Fibroblast of villous mesenchyme (primary cell): ENCODE results near the gene RUFY1. TPM values are rescaled to one million over a fixed set of nuclear protein-coding genes. Genes with fewer than 3 reads are reported as not detected.
"Not testable (repeated sequence)": the region's sequence is repeated elsewhere in the genome, so short reads cannot be mapped to it uniquely, and the experiment has no call there.

Experiments
- DNase-seq: peaks from one replicate; pipeline ENCODE4 v3.0.0-alpha.2; 2010; ENCODE audit warnings: low read depth
- H3K4me3 ChIP-seq: 2 replicates; pipeline ENCODE4 v1.5.1; 2011; ENCODE audit warnings: low read depth, mild to moderate bottlenecking, low read length
- total RNA-seq: library from RNA; depleted of rRNA; stranded (reverse); fragments of >200 nt; gene quantifications from 2 replicates; pipeline ENCODE4 v1.2.3, GENCODE V29; 2012
- TF ChIP-seq, protein P1 (sequence below): IDR thresholded peaks from 2 replicates; pipeline ENCODE4 v1.5.1; 2012; ENCODE audit warnings: low read depth, mild to moderate bottlenecking, low read length; ENCODE audit not compliant: insufficient read depth

The RUFY1 gene
- total RNA-seq, 1 donor = 54.0 TPM

DNA sequence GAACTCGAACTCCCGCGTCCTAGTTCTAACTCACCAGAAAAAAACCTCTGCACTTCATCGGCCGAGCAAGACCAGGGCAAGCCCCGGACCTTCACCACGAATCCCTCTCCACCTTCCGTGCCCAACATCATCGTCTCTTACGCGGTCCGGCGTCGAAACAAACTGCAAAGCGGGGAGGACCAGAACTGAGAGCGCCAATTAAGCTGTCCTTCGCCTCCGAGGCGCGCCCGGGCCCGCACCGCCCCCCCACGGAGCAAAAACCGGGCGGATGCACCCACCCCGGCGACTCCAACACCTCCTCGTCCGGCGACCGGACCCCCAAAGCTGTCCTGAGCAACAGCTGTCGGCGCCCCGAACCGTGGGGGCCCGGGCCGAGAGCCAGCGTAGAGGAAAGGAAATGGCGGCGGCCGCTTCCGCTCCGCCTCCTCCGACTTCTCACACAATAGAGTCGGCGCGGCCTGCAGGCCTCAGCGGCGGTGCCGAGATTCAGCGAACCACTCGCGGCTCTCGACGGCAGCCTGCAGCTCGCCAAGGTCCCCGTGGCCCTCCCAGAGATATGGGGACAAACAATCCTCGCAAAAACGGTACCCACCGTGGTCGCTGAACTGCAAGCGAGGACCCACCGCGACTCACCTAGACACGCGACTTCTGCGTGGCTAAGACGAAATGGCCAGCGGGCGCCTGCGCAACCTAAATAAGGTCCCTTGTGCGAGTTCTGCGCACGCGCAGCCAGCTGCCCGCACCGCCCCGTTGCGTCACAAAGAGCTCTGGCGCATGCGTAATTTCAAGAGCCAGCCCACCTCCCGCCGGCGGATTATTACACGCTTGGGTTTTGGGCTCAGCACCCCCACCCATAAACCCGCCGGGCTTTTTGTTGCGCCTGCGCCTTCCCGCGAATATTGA lies 72.9 kb downstream of the RUFY1 start, which contains the start of gene HNRNPH1:
HNRNPH1 (minus strand) TSS at position 669 of the 903 bp plus-strand sequence; CDS start at position 131, 538 bp downstream.
- TF ChIP-seq, protein P1, sequence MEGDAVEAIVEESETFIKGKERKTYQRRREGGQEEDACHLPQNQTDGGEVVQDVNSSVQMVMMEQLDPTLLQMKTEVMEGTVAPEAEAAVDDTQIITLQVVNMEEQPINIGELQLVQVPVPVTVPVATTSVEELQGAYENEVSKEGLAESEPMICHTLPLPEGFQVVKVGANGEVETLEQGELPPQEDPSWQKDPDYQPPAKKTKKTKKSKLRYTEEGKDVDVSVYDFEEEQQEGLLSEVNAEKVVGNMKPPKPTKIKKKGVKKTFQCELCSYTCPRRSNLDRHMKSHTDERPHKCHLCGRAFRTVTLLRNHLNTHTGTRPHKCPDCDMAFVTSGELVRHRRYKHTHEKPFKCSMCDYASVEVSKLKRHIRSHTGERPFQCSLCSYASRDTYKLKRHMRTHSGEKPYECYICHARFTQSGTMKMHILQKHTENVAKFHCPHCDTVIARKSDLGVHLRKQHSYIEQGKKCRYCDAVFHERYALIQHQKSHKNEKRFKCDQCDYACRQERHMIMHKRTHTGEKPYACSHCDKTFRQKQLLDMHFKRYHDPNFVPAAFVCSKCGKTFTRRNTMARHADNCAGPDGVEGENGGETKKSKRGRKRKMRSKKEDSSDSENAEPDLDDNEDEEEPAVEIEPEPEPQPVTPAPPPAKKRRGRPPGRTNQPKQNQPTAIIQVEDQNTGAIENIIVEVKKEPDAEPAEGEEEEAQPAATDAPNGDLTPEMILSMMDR = no peak
- DNase-seq = peak; percentile 99
- peak within 1 kb of the TSS; percentile 100 for H3K4me3 ChIP-seq

DNA sequence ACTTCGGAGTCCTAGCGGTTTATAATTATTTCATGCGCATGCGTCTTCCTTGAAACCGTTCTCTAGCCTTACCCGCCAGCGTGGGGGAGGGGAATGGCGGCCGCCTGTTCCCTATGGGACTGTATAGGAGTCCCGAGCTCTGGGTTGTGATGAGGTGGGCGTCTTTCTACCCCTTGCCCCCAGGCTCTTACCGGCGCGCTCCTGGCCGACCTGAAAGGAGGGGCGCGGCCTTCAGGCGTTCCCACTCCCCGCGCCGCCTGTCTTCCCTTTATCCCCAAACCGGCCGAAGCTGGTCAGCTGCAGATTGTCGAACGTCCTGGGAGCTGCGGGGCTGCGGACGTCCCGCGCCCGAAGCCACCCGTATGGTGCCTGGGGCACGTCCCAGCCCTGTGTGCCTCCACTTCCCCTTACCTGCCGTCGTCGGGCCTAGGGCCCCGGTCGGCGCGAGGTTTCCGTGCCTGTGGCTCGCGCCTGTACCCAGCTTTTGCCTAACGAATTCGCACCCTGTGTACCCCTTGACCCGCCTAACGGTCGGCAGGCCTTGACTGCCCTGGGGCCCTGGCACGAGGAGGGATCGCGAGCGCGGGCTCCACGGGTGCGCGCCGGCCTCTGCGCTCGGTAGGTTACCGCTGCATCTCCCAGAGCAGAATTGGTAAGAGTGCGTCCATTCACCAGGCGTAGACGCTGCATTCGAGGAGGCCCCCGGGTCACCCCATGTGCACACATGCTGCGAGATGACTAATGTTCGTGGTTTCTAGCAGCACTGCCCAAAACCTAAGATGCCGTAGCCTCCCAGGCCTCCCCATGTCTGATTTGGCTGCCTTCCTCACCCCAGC lies 73.8 kb downstream of the RUFY1 start:
- H3K4me3 ChIP-seq = peak overlapping the region; percentile 100
- peak; percentile 80 for DNase-seq
- TF ChIP-seq, protein P1 = no peak

DNA sequence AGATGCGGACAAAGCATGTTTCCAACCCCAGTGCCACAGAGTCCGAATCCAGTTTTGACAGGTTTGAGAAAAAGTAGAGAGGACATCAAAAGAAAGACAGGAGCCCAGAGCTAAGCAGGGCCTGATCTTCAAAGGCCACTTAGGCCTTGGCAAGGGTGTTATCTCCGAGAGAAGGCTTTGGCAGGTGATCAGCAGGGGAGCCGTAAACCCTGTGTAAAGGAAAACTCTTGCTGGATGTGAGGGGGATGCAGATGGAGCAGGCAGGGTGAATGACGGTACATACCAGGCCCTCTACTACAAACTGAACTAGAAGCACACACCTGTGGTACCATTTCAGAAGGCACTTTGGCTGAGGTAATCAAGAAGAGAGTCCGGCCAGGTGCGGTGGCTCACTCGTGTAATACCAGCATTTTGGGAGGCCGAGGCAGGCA lies 74.5 kb downstream of the RUFY1 start:
- peak overlapping the region; percentile 100 for H3K4me3 ChIP-seq
- TF ChIP-seq, protein P1 = no peak
- no peak for DNase-seq

DNA sequence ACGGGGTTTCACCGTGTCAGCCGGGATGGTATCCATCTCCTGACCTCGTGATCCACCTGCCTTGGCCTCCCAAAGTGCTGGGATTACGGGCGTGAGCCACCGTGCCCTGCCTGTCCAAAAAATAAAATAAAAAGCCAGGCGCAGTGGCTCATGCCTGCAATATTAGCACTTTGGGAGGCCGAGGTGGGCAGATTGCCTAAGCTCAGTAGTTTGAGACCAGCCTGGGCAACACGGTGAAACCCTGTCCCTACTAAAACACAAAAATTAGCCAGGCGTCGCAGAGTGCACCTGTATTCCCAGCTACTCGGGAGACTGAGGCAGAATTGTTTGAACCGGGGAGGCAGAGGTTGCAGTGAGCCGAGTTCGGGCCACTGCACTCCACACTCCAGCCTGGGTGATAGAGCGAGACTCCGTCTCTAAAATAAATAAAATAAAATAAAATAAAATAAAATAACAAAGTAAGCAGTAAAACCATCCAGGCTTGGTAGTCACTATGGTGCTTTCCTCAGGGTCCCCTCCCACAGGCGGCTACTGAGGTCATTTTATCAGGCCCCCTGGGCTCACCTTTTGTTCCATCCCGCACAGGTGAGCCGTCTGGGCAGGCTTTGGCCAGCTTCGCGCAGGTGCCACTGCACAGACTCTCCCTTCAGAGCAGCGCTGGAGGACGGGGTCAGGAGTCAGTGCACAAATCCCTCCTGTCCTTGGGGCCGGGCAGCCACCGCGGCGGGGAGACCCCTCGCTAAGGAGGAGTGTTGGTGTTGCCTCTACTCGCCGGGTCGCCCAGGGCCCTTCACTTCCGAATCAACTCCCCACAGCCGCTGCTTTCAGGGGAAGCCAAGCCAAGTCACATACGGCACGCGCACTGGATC lies 83.4 kb downstream of the RUFY1 start:
- not testable (repeated sequence) for DNase-seq
- peak overlapping the region; percentile 56 for H3K4me3 ChIP-seq

GRCh38 chr5:179634370-179635172 lies 84.2 kb downstream of the RUFY1 start:
- H3K4me3 ChIP-seq, DNase-seq: not testable (repeated sequence)

DNA sequence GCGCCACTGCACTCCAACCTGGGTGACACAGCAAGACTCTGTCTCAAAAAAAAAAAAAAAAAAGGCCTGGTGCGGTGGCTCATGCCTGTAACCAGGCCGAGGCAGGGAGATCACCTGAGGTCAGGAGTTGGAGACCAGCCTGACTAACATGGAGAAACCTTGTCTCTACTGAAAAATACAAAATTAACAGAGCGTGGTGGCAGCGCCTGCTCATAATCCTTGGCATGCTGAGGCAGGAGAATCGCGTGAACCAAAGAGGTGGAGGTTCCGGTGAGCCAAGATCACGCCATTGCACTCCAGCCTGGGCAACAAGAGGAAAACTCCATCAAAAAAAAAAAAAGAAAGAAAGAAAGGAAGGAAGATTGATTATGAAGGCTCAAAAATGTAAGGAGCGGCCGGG lies 88.9 kb downstream of the RUFY1 start:
- not testable (repeated sequence) for DNase-seq, H3K4me3 ChIP-seq

GRCh38 chr5:179641745-179642144 lies 91.4 kb downstream of the RUFY1 start:
- not testable (repeated sequence) for H3K4me3 ChIP-seq

DNA sequence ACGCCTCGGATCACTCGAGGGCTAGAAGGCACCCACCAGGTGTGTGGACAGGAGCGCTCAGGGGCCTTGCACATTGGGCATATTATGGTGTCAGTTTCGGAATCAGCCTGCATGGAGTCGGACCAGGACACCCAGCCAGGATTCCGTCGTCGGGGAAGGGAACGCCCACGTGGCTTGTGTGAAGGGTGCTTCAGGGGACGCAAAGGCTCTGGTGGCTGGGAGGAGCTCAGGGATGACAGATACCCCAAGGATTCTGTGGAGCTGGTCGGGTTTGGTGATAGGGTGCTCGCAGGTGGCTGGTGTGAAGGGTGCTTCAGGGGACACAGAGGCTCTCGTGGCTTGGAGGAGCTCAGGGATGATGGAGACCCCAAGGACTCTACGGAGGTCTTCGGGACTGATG lies 92.3 kb downstream of the RUFY1 start:
- DNase-seq, H3K4me3 ChIP-seq: not testable (repeated sequence)

More at GRCh38 chr5:179641745-179642144, 91.4 kb downstream of the RUFY1 start:
- DNase-seq = not testable (repeated sequence)

- H3K4me3 ChIP-seq, DNase-seq: not testable (repeated sequence)
Observed at GRCh38 chr5:179643141-179643920, 93.0 kb downstream of the RUFY1 start.

- not testable (repeated sequence) for DNase-seq, H3K4me3 ChIP-seq
Observed at GRCh38 chr5:179644766-179645165, 94.4 kb downstream of the RUFY1 start.
